ENCODE data around the gene NRN1.

The NRN1 gene

GRCh38 chr6:5996714-5997419, 9.9 kb downstream of the NRN1 start:
- FAIRE-seq (no peak), DNase-seq (ENCODE audit: insufficient read length, low spot score) (no peak)
- TF ChIP-seq CTCF (IDR thresholded peaks at IDR 0.05; ENCODE audit: insufficient read depth, missing control alignments) = no peak

- DNase-seq (ENCODE audit: insufficient read length, low spot score) = no peak
- TF ChIP-seq CTCF (IDR thresholded peaks at IDR 0.05; ENCODE audit: insufficient read depth, missing control alignments) = no peak
- FAIRE-seq = no peak
These were observed 10.6 kb downstream of the NRN1 start for GRCh38 chr6:5995949-5996713.

- DNase-seq (ENCODE audit: insufficient read length, low spot score) = no peak
- no peak for FAIRE-seq
- TF ChIP-seq CTCF (IDR thresholded peaks at IDR 0.05; ENCODE audit: insufficient read depth, missing control alignments) = no peak
These were observed 11.1 kb downstream of the NRN1 start for GRCh38 chr6:5995658-5995948.

- FAIRE-seq = no peak
- no peak for TF ChIP-seq CTCF (IDR thresholded peaks at IDR 0.05; ENCODE audit: insufficient read depth, missing control alignments)
- no peak for DNase-seq (ENCODE audit: insufficient read length, low spot score)
These were observed 11.6 kb downstream of the NRN1 start for GRCh38 chr6:5994999-5995657.

- no peak for DNase-seq (ENCODE audit: insufficient read length, low spot score)
- TF ChIP-seq CTCF (IDR thresholded peaks at IDR 0.05; ENCODE audit: insufficient read depth, missing control alignments) = no peak
- no peak for FAIRE-seq
These were observed 12.3 kb downstream of the NRN1 start for GRCh38 chr6:5994234-5994998.

GRCh38 chr6:5992551-5993225, 14.0 kb downstream of the NRN1 start:
- FAIRE-seq (no peak), DNase-seq (ENCODE audit: insufficient read length, low spot score) (no peak)
- TF ChIP-seq CTCF (IDR thresholded peaks at IDR 0.05; ENCODE audit: insufficient read depth, missing control alignments) = no peak
